Keratinocyte (primary cell): ENCODE measurements around the gene ZFYVE9. TPM values are rescaled to one million over a fixed set of nuclear protein-coding genes. Genes with fewer than 3 reads are reported as not detected.

Source experiments
- DNase-seq: peaks from one replicate; pipeline ENCODE4 v3.0.0-alpha.2; 2011; ENCODE audit warnings: low read depth, missing footprints, low spot score
- FAIRE-seq: peaks from 2 replicates; lab custom pipeline; 2011; peaks lifted over from hg19 to GRCh38; lab: Jason Lieb, UNC
- H2AFZ ChIP-seq: 2 replicates; pipeline ENCODE4 v1.6.0; 2012; ENCODE audit warnings: low read length, control low read depth, inconsistent platforms; ENCODE audit not compliant: control insufficient read depth
- H3K27ac ChIP-seq: 2 replicates; pipeline ENCODE4 v1.5.1; 2011; ENCODE audit warnings: low read length; ENCODE audit not compliant: control insufficient read depth, insufficient read depth
- H3K27me3 ChIP-seq: 3 replicates; pipeline ENCODE4 v1.6.0; 2011; ENCODE audit warnings: low read length; ENCODE audit not compliant: control insufficient read depth, insufficient read depth; ENCODE audit errors: extremely low read depth
- H3K36me3 ChIP-seq, 2 experiments: 2 replicates in 1 of 2; 3 replicates in 1 of 2; pipeline ENCODE4 v1.5.1; 2011; ENCODE audit warnings: low read length in 2 of 2, mild to moderate bottlenecking in 1 of 2; ENCODE audit not compliant: control insufficient read depth in 2 of 2, insufficient read depth in 2 of 2; ENCODE audit errors: extremely low read depth in 1 of 2
- H3K4me1 ChIP-seq: 3 replicates; pipeline ENCODE4 v1.5.1; 2011; ENCODE audit warnings: low read length; ENCODE audit not compliant: control insufficient read depth, insufficient read depth; ENCODE audit errors: extremely low read depth
- H3K4me2 ChIP-seq: 3 replicates; pipeline ENCODE4 v1.6.0; 2011; ENCODE audit warnings: low read depth, low read length; ENCODE audit not compliant: control insufficient read depth, insufficient read depth; ENCODE audit errors: extremely low read depth
- H3K4me3 ChIP-seq, 3 experiments: fragments of 200-600 bp in 1 of 3; sonication (generic) in 1 of 3; 2 replicates in 2 of 3; 3 replicates in 1 of 3; pipeline ENCODE4 v1.5.1; 2011 to 2016; ENCODE audit warnings: low read length in 3 of 3, mild to moderate bottlenecking in 3 of 3, control low read depth in 2 of 3, inconsistent platforms in 1 of 3, low read depth in 1 of 3, mixed read lengths in 1 of 3, mixed run types in 1 of 3, moderate library complexity in 1 of 3; ENCODE audit not compliant: control insufficient read depth in 2 of 3, insufficient read depth in 2 of 3; ENCODE audit errors: extremely low read depth in 1 of 3
- H3K79me2 ChIP-seq: 2 replicates; pipeline ENCODE4 v1.6.0; 2012; ENCODE audit warnings: low read length; ENCODE audit not compliant: control insufficient read depth, insufficient read depth
- H3K9ac ChIP-seq: 3 replicates; pipeline ENCODE4 v1.6.0; 2011; ENCODE audit warnings: low read length; ENCODE audit not compliant: control insufficient read depth, insufficient read depth; ENCODE audit errors: extremely low read depth
- H3K9me1 ChIP-seq: 3 replicates; pipeline ENCODE4 v1.6.0; 2011; ENCODE audit warnings: low read length; ENCODE audit not compliant: control insufficient read depth, insufficient read depth; ENCODE audit errors: extremely low read depth
- H3K9me3 ChIP-seq: 2 replicates; pipeline ENCODE4 v1.5.1; 2012; ENCODE audit warnings: low read depth, low read length; ENCODE audit not compliant: control insufficient read depth
- H4K20me1 ChIP-seq: 3 replicates; pipeline ENCODE4 v1.6.0; 2011; ENCODE audit warnings: low read length; ENCODE audit not compliant: control insufficient read depth, insufficient read depth; ENCODE audit errors: extremely low read depth
- EZH2 ChIP-seq: IDR thresholded peaks from one replicate; pipeline ENCODE4 v1.6.1; 2012; ENCODE audit warnings: inconsistent platforms, mild to moderate bottlenecking, low read length, moderate library complexity
- dilution Hi-C: fragments of 300-500 bp; cut with MboI; formaldehyde crosslinking; loops from one replicate; pipeline ENCODE4 v1.7.0; 2020; ENCODE audit warnings: low sequenced_read_pairs; ENCODE audit not compliant: extremely low pct_ligation_motif_present
- polyA plus RNA-seq, 5 experiments: library from polyadenylated mRNA; depleted of rRNA in 3 of 5; stranded (reverse) in 3 of 5; stranded (forward) in 1 of 5; unstranded in 1 of 5; fragments of >200 nt; gene quantifications; 1 replicate in 1 of 5; 2 replicates in 3 of 5; 3 replicates in 1 of 5; pipeline versions ENCODE4 v1.2.1 to v1.2.3, GENCODE V29; 2011 to 2012; ENCODE audit warnings: missing spikeins in 2 of 5, low read depth in 1 of 5, low replicate concordance in 1 of 5
- TF ChIP-seq, protein P1 (sequence below), 3 experiments: IDR thresholded peaks in 1 of 3; conservative IDR thresholded peaks in 1 of 3; optimal IDR thresholded peaks in 1 of 3; 2 replicates in 2 of 3; 3 replicates in 1 of 3; pipeline versions ENCODE3 to v1.5.1; 2011; ENCODE audit warnings: low read length in 3 of 3, mild to moderate bottlenecking in 3 of 3, moderate library complexity in 2 of 3, control low read depth in 1 of 3, inconsistent platforms in 1 of 3; ENCODE audit not compliant: insufficient read depth in 2 of 3; ENCODE audit errors: extremely low read depth in 1 of 3

ZFYVE9 gene
- polyA plus RNA-seq, 1 donor (not counting 4 experiments of a cell fraction or from before 2014, with no cell fraction given), result 27.7 TPM

- Histone ChIP-seq H4K20me1 (no peaks in the 10 kb centered on the region), H3K9me1 (no peaks in the 10 kb centered on the region), H3K4me2 (no peak overlapping the region), H3K27ac (no peak overlapping the region), H3K36me3 (no peaks in the 10 kb centered on the region), H3K9ac (no peak overlapping the region), H2AFZ (no peak overlapping the region), H3K4me1 (no peaks in the 10 kb centered on the region), H3K79me2 (no peaks in the 10 kb centered on the region), H3K4me3 (no peak overlapping the region), H3K27me3 (no peaks in the 10 kb centered on the region), H3K9me3 (no peaks in the 10 kb centered on the region)
- TF ChIP-seq EZH2, result no peak
- TF ChIP-seq, protein P1, sequence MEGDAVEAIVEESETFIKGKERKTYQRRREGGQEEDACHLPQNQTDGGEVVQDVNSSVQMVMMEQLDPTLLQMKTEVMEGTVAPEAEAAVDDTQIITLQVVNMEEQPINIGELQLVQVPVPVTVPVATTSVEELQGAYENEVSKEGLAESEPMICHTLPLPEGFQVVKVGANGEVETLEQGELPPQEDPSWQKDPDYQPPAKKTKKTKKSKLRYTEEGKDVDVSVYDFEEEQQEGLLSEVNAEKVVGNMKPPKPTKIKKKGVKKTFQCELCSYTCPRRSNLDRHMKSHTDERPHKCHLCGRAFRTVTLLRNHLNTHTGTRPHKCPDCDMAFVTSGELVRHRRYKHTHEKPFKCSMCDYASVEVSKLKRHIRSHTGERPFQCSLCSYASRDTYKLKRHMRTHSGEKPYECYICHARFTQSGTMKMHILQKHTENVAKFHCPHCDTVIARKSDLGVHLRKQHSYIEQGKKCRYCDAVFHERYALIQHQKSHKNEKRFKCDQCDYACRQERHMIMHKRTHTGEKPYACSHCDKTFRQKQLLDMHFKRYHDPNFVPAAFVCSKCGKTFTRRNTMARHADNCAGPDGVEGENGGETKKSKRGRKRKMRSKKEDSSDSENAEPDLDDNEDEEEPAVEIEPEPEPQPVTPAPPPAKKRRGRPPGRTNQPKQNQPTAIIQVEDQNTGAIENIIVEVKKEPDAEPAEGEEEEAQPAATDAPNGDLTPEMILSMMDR (optimal IDR thresholded peaks at IDR 0.05 in 1 of 3, IDR thresholded peaks at IDR 0.05 in 1 of 3, conservative IDR thresholded peaks at IDR 0.05 in 1 of 3; ENCODE audit: extremely low read depth in 1 of 3, insufficient read depth in 2 of 3, low read length in 3 of 3), result no peak
- DNase-seq (no peak), FAIRE-seq (no peak)
- dilution Hi-C loops, result no loop called here
Measured at GRCh38 chr1:52102336-52103013, 39.4 kb upstream of the ZFYVE9 start.

DNA sequence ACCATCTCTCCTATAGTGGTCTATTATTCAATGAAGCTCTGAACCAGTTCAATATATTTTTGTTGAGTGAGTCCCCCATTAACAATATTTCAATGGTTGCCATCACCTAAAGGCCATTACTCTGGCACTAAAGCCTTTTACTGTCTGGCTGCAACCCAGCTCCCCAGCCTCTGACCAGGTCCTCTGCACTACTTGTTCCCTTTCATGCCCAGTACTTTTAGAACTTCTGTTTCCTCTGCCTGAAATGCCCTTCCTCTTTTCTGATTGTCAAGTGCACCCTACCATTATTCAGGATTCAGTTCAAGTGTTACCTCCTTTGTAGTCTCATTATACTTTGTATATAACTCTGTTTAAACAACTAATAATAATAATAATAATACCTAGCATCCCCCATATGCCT is 30.4 kb upstream of the ZFYVE9 start:
- H4K20me1 ChIP-seq, result no peaks in the 10 kb centered on the region
- H2AFZ ChIP-seq, result no peak overlapping the region
- H3K36me3 ChIP-seq, result no peaks in the 10 kb centered on the region
- no peaks in the 10 kb centered on the region for H3K9me3 ChIP-seq
- H3K4me3 ChIP-seq, result no peak overlapping the region
- H3K4me2 ChIP-seq, result no peak overlapping the region
- DNase-seq (no peak), FAIRE-seq (no peak)
- no peaks in the 10 kb centered on the region for H3K4me1 ChIP-seq
- no peaks in the 10 kb centered on the region for H3K9me1 ChIP-seq
- no peak overlapping the region for H3K27ac ChIP-seq
- H3K9ac ChIP-seq, result no peak overlapping the region
- dilution Hi-C loops, result no loop called here
- TF ChIP-seq, protein P1 (optimal IDR thresholded peaks at IDR 0.05 in 1 of 3, IDR thresholded peaks at IDR 0.05 in 1 of 3, conservative IDR thresholded peaks at IDR 0.05 in 1 of 3; ENCODE audit: extremely low read depth in 1 of 3, insufficient read depth in 2 of 3, low read length in 3 of 3), result no peak
- no peak for TF ChIP-seq EZH2
- no peaks in the 10 kb centered on the region for H3K27me3 ChIP-seq
- no peaks in the 10 kb centered on the region for H3K79me2 ChIP-seq
